SK-N-MC (cell line): ENCODE results near the gene FAM161A.
"Not testable (repeated sequence)": the region's sequence is repeated elsewhere in the genome, so short reads cannot be mapped to it uniquely, and the experiment has no call there.

Experiments used
- EZH2 ChIP-seq: fragments of 200-600 bp; sonication (generic); IDR thresholded peaks from one replicate; pipeline ENCODE4 v1.6.1; 2017; ENCODE audit warnings: antibody characterized with exemption
- POLR2AphosphoS5 ChIP-seq: IDR thresholded peaks from 2 replicates; pipeline ENCODE4 v1.6.1; 2012; ENCODE audit warnings: mild to moderate bottlenecking, low read depth, low read length, borderline replicate concordance

GRCh38 chr2:61851270-61851669, 2.6 kb downstream of the FAM161A start:
- not testable (repeated sequence) for TF ChIP-seq POLR2AphosphoS5, EZH2
